Panc1 (cell line): Measurements from ENCODE around the gene ASXL1.

Experiments
- POLR2AphosphoS5 ChIP-seq: IDR thresholded peaks from 2 replicates; pipeline ENCODE4 v1.6.1; 2012; ENCODE audit warnings: mild to moderate bottlenecking, low read depth, low read length, moderate library complexity
- TF ChIP-seq, protein P1 (sequence below), 2 experiments: IDR thresholded peaks; 2 replicates each; pipeline ENCODE4 v1.6.1; 2011 to 2012; ENCODE audit warnings: low read depth in 2 of 2, control low read depth in 1 of 2, low read length in 1 of 2, mild to moderate bottlenecking in 1 of 2, moderate library complexity in 1 of 2; ENCODE audit not compliant: insufficient read depth in 1 of 2
- TF ChIP-seq, protein P2 (sequence below): fragments of 450-650 bp; IDR thresholded peaks from 2 replicates; pipeline ENCODE4 v1.5.1; 2017; ENCODE audit warnings: mild to moderate bottlenecking

DNA sequence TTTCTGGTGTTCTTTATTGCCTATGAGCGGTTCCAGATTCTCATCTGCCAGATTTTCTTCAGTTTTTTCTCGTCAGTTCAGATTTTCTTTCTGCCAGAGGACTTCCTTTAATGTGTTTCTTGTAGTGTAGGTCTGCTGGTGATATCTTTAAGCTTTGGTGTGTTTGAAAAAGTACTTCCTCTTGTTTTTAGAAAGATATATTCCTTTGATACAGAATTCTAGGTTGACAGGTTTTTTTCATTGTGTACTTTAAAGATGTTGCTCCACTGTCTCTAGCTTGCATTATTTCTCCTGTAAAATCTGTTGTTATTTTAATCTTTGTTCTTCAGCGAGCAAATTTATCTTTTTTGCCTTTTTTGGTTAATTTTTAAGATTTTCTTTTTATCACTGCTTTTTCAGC is 36.9 kb downstream of the ASXL1 start:
- TF ChIP-seq, protein P1, sequence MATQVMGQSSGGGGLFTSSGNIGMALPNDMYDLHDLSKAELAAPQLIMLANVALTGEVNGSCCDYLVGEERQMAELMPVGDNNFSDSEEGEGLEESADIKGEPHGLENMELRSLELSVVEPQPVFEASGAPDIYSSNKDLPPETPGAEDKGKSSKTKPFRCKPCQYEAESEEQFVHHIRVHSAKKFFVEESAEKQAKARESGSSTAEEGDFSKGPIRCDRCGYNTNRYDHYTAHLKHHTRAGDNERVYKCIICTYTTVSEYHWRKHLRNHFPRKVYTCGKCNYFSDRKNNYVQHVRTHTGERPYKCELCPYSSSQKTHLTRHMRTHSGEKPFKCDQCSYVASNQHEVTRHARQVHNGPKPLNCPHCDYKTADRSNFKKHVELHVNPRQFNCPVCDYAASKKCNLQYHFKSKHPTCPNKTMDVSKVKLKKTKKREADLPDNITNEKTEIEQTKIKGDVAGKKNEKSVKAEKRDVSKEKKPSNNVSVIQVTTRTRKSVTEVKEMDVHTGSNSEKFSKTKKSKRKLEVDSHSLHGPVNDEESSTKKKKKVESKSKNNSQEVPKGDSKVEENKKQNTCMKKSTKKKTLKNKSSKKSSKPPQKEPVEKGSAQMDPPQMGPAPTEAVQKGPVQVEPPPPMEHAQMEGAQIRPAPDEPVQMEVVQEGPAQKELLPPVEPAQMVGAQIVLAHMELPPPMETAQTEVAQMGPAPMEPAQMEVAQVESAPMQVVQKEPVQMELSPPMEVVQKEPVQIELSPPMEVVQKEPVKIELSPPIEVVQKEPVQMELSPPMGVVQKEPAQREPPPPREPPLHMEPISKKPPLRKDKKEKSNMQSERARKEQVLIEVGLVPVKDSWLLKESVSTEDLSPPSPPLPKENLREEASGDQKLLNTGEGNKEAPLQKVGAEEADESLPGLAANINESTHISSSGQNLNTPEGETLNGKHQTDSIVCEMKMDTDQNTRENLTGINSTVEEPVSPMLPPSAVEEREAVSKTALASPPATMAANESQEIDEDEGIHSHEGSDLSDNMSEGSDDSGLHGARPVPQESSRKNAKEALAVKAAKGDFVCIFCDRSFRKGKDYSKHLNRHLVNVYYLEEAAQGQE (IDR thresholded peaks at IDR 0.05; ENCODE audit: insufficient read depth in 1 of 2, low read depth in 2 of 2, low read length in 1 of 2): no peak
- TF ChIP-seq, protein P2, sequence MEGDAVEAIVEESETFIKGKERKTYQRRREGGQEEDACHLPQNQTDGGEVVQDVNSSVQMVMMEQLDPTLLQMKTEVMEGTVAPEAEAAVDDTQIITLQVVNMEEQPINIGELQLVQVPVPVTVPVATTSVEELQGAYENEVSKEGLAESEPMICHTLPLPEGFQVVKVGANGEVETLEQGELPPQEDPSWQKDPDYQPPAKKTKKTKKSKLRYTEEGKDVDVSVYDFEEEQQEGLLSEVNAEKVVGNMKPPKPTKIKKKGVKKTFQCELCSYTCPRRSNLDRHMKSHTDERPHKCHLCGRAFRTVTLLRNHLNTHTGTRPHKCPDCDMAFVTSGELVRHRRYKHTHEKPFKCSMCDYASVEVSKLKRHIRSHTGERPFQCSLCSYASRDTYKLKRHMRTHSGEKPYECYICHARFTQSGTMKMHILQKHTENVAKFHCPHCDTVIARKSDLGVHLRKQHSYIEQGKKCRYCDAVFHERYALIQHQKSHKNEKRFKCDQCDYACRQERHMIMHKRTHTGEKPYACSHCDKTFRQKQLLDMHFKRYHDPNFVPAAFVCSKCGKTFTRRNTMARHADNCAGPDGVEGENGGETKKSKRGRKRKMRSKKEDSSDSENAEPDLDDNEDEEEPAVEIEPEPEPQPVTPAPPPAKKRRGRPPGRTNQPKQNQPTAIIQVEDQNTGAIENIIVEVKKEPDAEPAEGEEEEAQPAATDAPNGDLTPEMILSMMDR: no peak
- TF ChIP-seq POLR2AphosphoS5: no peak
